HepG2 (cell line): ENCODE measurements around the gene ACOXL. TPM values are rescaled to one million over a fixed set of nuclear protein-coding genes. Genes with fewer than 3 reads are reported as not detected.

Experiments used
- ATAC-seq: fragments of 200-7000 bp; cut with Tn5 transposase; 3 replicates; pipeline ENCODE4 v1.9.1; 2020; ENCODE audit warnings: mild to moderate bottlenecking, moderate library complexity
- BruUV-seq: library from RNA; stranded (reverse); fragments of 400-500 nt; replicated peaks from 2 replicates; lab custom pipeline; 2021; lab: Mats Ljungman, UMichigan
- CTCF ChIA-PET: fragments of 300-600 bp; formaldehyde crosslinking; extraction: SDS; loops from one replicate; lab custom pipeline; 2021; ENCODE audit warnings: low total read pairs, inconsistent platforms, low intra/inter-chr PET ratio; lab: Yijun Ruan, JAX
- POLR2A ChIA-PET: fragments of 350-600 bp; sonication (Branson Sonifier 250); formaldehyde crosslinking; loops from one replicate; lab custom pipeline; 2020; ENCODE audit warnings: antibody characterized with exemption, inconsistent platforms; lab: Yijun Ruan, JAX
- DNase-seq: peaks from one replicate; pipeline ENCODE4 v3.0.0-alpha.2; 2015; ENCODE audit warnings: low spot score
- FAIRE-seq: peaks from 3 replicates; lab custom pipeline; 2011; peaks lifted over from hg19 to GRCh38; lab: Jason Lieb, UNC
- H2AFZ ChIP-seq: one replicate; pipeline ENCODE4 v1.6.1; 2011; ENCODE audit warnings: low read length, inconsistent platforms
- H3K27ac ChIP-seq: fragments of 300-600 bp; 3 replicates; pipeline ENCODE4 v1.8.0; 2011; ENCODE audit warnings: mixed run types, mild to moderate bottlenecking, mixed read lengths, low read length, inconsistent platforms; ENCODE audit not compliant: insufficient read depth; ENCODE audit errors: extremely low read length
- H3K27me3 ChIP-seq, 2 experiments: fragments of 200-600 bp in 1 of 2; 2 replicates in 1 of 2; 3 replicates in 1 of 2; pipeline versions ENCODE4 v1.6.0 to v1.8.0; 2011; ENCODE audit warnings: low read length in 2 of 2, mild to moderate bottlenecking in 2 of 2, moderate library complexity in 2 of 2, inconsistent platforms in 1 of 2; ENCODE audit not compliant: insufficient read depth in 2 of 2, control insufficient read depth in 1 of 2
- H3K36me3 ChIP-seq, 2 experiments: fragments of 200-600 bp in 1 of 2; replicated peaks in 1 of 2; 2 replicates in 1 of 2; 3 replicates in 1 of 2; pipeline versions ENCODE4 v1.5.1 to v1.8.0; 2011; ENCODE audit warnings: low read length in 2 of 2, inconsistent platforms in 1 of 2; ENCODE audit not compliant: insufficient read depth in 2 of 2, control insufficient read depth in 1 of 2
- H3K4me1 ChIP-seq: 2 replicates; pipeline ENCODE4 v1.5.1; 2012; ENCODE audit warnings: low read length, inconsistent platforms; ENCODE audit not compliant: insufficient read depth
- H3K4me2 ChIP-seq: 2 replicates; pipeline ENCODE4 v1.6.0; 2011; ENCODE audit warnings: low read depth, low read length, inconsistent platforms
- H3K4me3 ChIP-seq, 3 experiments: fragments of 200-600 bp in 1 of 3; sonication (generic), shearing (Covaris generic) in 1 of 3; replicated peaks in 1 of 3; 2 replicates each; pipeline ENCODE4 v1.5.1; 2011 to 2016; ENCODE audit warnings: low read length in 3 of 3, inconsistent platforms in 2 of 3, low read depth in 2 of 3, mild to moderate bottlenecking in 2 of 3, control low read depth in 1 of 3, mixed read lengths in 1 of 3; ENCODE audit not compliant: insufficient read depth in 1 of 3
- H3K79me2 ChIP-seq: one replicate; pipeline ENCODE4 v1.6.1; 2011; ENCODE audit warnings: low read length, inconsistent platforms; ENCODE audit not compliant: insufficient read depth
- H3K9ac ChIP-seq: 2 replicates; pipeline ENCODE4 v1.6.0; 2011; ENCODE audit warnings: mild to moderate bottlenecking, low read depth, low read length, inconsistent platforms; ENCODE audit not compliant: insufficient read depth
- H3K9me3 ChIP-seq: 2 replicates; pipeline ENCODE4 v1.5.1; 2012; ENCODE audit warnings: mild to moderate bottlenecking, low read length
- H4K20me1 ChIP-seq: 2 replicates; pipeline ENCODE4 v1.6.0; 2011; ENCODE audit warnings: inconsistent platforms, mild to moderate bottlenecking, low read length, moderate library complexity; ENCODE audit not compliant: insufficient read depth
- BRD4 ChIP-seq: sonication (generic); formaldehyde crosslinking; IDR thresholded peaks from 2 replicates; pipeline ENCODE4 v1.4.0; 2020; ENCODE audit warnings: missing genetic modification reagents
- GABPB1 ChIP-seq: IDR thresholded peaks from 2 replicates; pipeline ENCODE4 v1.6.1; 2016; ENCODE audit warnings: mild to moderate bottlenecking, missing genetic modification reagents, moderate library complexity, missing compliant biosample characterization
- MED13 ChIP-seq: sonication (generic); formaldehyde crosslinking; IDR thresholded peaks from 2 replicates; pipeline ENCODE4 v1.5.0; 2020; ENCODE audit warnings: missing genetic modification reagents
- PHF21A ChIP-seq: sonication (generic); formaldehyde crosslinking; IDR thresholded peaks from 2 replicates; pipeline ENCODE4 v1.5.0; 2020; ENCODE audit warnings: mild to moderate bottlenecking, missing genetic modification reagents
- SIN3A ChIP-seq: IDR thresholded peaks from 2 replicates; pipeline ENCODE4 v1.6.1; 2011; ENCODE audit warnings: low read depth, mild to moderate bottlenecking, control low read depth, low read length, borderline replicate concordance
- ZBTB1 ChIP-seq: sonication (generic); formaldehyde crosslinking; IDR thresholded peaks from 2 replicates; pipeline ENCODE4 v1.4.0; 2020; ENCODE audit warnings: missing genetic modification reagents, borderline replicate concordance
- ZFYVE20 ChIP-seq: sonication (generic); formaldehyde crosslinking; IDR thresholded peaks from 2 replicates; pipeline ENCODE4 v1.8.0; 2023; ENCODE audit warnings: low read depth, mild to moderate bottlenecking, moderate library complexity, missing genetic modification reagents, borderline replicate concordance
- ZNF17 ChIP-seq: sonication (generic); formaldehyde crosslinking; IDR thresholded peaks from 2 replicates; pipeline ENCODE4 v1.5.0; 2020; ENCODE audit warnings: mild to moderate bottlenecking, missing genetic modification reagents
- ZNF224 ChIP-seq: sonication (generic); formaldehyde crosslinking; IDR thresholded peaks from 2 replicates; pipeline ENCODE4 v1.5.0; 2020; ENCODE audit warnings: mild to moderate bottlenecking, missing genetic modification reagents
- ZNF33B ChIP-seq: sonication (generic); formaldehyde crosslinking; IDR thresholded peaks from 2 replicates; pipeline ENCODE4 v1.5.1; 2020; ENCODE audit warnings: mild to moderate bottlenecking, missing genetic modification reagents
- ZNF562 ChIP-seq: sonication (generic); formaldehyde crosslinking; IDR thresholded peaks from 2 replicates; pipeline ENCODE4 v1.8.0; 2022; ENCODE audit warnings: missing genetic modification reagents, borderline replicate concordance
- WGBS: methylation state at CpG from one replicate; pipeline ENCODE4 v1.1.6; 2017; ENCODE audit warnings: low lambda C conversion rate; 5-methylcytosine and 5-hydroxymethylcytosine counted together
- in situ Hi-C: cut with HindIII; loops from 2 replicates; pipeline ENCODE4 v1.10.0; 2017; ENCODE audit warnings: low pct_unique_long_range_greater_than_20kb; ENCODE audit not compliant: extremely low pct_ligation_motif_present
- intact Hi-C: fragments of 100-400 bp; cut with micrococcal nuclease; formaldehyde crosslinking; loops from one replicate; pipeline ENCODE4 v1.10.0; 2022; ENCODE audit not compliant: unreplicated experiment
- polyA plus RNA-seq, 8 experiments: library from polyadenylated mRNA; depleted of rRNA in 3 of 8; stranded (reverse) in 7 of 8; unstranded in 1 of 8; fragments of >200 nt; fragmentation: Illumina TruSeq in 4 of 8; extraction: Trizol in 4 of 8; gene quantifications; 2 replicates each; pipeline versions ENCODE4 v1.2.1 to v1.2.3, GENCODE V29; 2011 to 2016; ENCODE audit warnings: low read depth in 4 of 8, missing spikeins in 1 of 8, mixed read lengths in 1 of 8; ENCODE audit not compliant: insufficient read depth in 1 of 8
- total RNA-seq, 5 experiments: library from RNA; depleted of rRNA; stranded (reverse); fragments of >200 nt; fragmentation: Illumina TruSeq; extraction: Trizol; gene quantifications; 2 replicates each; pipeline ENCODE4 v1.2.3, GENCODE V29; 2016; ENCODE audit warnings: low read depth in 1 of 5
- TF ChIP-seq, protein P1 (sequence below): sonication (generic); formaldehyde crosslinking; IDR thresholded peaks from 2 replicates; pipeline ENCODE4 v1.5.0; 2020; ENCODE audit warnings: mild to moderate bottlenecking, missing genetic modification reagents

Gene ACOXL
- total and polyA plus RNA-seq, 2 of the 13 experiments (the other 11 are each of a cell fraction or from before 2014, with no cell fraction given) = not detected

DNA sequence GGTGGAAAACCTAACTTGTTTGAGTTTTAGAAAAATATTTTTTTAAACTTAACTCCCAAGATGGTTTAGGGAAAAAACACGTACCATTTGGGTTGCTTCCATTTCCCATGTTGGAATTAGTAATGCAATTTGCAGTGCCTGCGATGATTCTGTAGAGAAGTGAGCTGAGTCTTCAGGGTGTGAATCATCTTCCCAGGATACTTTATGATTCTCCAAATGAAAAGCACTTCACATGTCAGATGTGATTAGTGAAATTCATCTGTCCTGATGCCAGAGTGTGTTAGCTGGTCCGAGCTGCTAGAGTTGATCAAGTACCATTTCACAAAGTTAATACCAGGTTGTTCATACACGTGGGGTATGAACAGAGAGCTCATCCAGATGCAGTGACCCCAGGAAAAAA is 59.1 kb downstream of the ACOXL start:
- Histone ChIP-seq H3K79me2 (no peaks in the 10 kb centered on the region), H3K27me3 (peaks cover 0 to 58% of the 10 kb centered on the region in 2 experiments; a peak in 3 of 5 replicates), H3K27ac (no peak overlapping the region), H3K4me3 (no peak overlapping the region), H3K4me1 (no peaks in the 10 kb centered on the region), H3K9ac (no peak overlapping the region), H3K9me3 (no peaks in the 10 kb centered on the region), H3K36me3 (no peaks in the 10 kb centered on the region), H3K4me2 (no peak overlapping the region), H2AFZ (no peak overlapping the region), H4K20me1 (no peaks in the 10 kb centered on the region)
- FAIRE-seq (no peak), ATAC-seq (no peak), DNase-seq (no peak)
- CTCF ChIA-PET = no interaction called here
- TF ChIP-seq ZNF562 (CRISPR knock-in tag) (no peak), ZNF33B (CRISPR knock-in tag) (no peak), ZNF17 (CRISPR knock-in tag) (no peak), PHF21A (no peak), BRD4 (CRISPR knock-in tag) (no peak), SIN3A (no peak), GABPB1 (CRISPR knock-in tag) (no peak), ZNF224 (CRISPR knock-in tag) (no peak), ZBTB1 (CRISPR knock-in tag) (no peak), ZFYVE20 (no peak), MED13 (CRISPR knock-in tag) (no peak)
- TF ChIP-seq, protein P1, sequence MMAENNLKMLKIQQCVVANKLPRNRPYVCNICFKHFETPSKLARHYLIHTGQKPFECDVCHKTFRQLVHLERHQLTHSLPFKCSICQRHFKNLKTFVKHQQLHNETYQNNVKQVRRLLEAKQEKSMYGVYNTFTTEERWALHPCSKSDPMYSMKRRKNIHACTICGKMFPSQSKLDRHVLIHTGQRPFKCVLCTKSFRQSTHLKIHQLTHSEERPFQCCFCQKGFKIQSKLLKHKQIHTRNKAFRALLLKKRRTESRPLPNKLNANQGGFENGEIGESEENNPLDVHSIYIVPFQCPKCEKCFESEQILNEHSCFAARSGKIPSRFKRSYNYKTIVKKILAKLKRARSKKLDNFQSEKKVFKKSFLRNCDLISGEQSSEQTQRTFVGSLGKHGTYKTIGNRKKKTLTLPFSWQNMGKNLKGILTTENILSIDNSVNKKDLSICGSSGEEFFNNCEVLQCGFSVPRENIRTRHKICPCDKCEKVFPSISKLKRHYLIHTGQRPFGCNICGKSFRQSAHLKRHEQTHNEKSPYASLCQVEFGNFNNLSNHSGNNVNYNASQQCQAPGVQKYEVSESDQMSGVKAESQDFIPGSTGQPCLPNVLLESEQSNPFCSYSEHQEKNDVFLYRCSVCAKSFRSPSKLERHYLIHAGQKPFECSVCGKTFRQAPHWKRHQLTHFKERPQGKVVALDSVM (CRISPR knock-in tag) = no peak
- BruUV-seq = no TSS peak
- in situ Hi-C loops (no loop called here), intact Hi-C loops (no loop called here)
- POLR2A ChIA-PET = no interaction called here
- WGBS = 23% methylated on average over 4 of the region's 4 CpGs
